Measurements from ENCODE around the gene MEGF10. TPM values are rescaled to one million over a fixed set of nuclear protein-coding genes. Genes with fewer than 3 reads are reported as not detected.

MEGF10 gene
- total RNA-seq, 1 donor from 2014 or later, result 1.3 TPM

DNA sequence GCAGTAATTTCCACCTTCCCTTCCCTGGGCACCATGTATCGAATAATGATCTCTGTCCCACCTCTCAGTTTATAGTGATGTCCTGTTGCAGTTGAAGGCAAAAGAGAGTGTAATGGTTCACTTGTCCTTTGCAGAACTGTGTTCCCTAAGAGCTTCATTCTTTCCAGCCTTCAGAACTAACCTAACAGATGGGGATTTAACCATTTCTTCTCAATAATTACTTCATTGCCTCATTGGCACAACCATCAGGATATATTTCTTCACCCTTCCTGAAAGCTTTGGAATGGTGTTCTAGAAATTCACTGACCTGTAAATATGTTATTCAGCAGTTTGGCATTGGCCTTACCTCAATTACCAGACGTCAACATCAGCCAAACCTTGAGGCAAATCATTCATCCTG, 142.9 kb downstream of the MEGF10 start:
- DNase-seq (ENCODE audit: low read depth), result no peak
- TF ChIP-seq, protein P1, sequence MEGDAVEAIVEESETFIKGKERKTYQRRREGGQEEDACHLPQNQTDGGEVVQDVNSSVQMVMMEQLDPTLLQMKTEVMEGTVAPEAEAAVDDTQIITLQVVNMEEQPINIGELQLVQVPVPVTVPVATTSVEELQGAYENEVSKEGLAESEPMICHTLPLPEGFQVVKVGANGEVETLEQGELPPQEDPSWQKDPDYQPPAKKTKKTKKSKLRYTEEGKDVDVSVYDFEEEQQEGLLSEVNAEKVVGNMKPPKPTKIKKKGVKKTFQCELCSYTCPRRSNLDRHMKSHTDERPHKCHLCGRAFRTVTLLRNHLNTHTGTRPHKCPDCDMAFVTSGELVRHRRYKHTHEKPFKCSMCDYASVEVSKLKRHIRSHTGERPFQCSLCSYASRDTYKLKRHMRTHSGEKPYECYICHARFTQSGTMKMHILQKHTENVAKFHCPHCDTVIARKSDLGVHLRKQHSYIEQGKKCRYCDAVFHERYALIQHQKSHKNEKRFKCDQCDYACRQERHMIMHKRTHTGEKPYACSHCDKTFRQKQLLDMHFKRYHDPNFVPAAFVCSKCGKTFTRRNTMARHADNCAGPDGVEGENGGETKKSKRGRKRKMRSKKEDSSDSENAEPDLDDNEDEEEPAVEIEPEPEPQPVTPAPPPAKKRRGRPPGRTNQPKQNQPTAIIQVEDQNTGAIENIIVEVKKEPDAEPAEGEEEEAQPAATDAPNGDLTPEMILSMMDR (IDR thresholded peaks at IDR 0.05; ENCODE audit: insufficient read depth, low read length, poor library complexity, severe bottlenecking), result no peak
- no peak overlapping the region for H3K4me3 ChIP-seq (ENCODE audit: low read depth, low read length)
- H3K27me3 ChIP-seq (ENCODE audit: control insufficient read depth, insufficient read depth, low read length), result no peaks in the 10 kb centered on the region
- H3K36me3 ChIP-seq (ENCODE audit: control insufficient read depth, insufficient read depth, low read length), result no peaks in the 10 kb centered on the region

DNA sequence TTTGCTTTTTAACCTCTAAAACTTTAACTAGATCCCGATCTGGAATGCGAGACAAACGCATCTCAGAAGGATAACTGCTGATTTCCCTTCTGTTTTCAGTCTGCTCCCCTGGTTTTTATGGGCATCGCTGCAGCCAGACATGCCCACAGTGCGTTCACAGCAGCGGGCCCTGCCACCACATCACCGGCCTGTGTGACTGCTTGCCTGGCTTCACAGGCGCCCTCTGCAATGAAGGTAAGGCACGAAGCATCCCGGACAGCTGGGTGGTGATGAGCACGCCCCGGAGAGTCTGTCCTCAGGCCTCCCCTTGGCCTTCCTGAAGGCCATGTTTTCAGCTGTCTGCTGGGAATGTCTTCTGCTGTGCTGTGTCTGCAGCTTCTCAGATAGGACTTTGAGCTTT, 144.0 kb downstream of the MEGF10 start:
- TF ChIP-seq, protein P1 (IDR thresholded peaks at IDR 0.05; ENCODE audit: insufficient read depth, low read length, poor library complexity, severe bottlenecking), result no peak
- Histone ChIP-seq H3K36me3 (ENCODE audit: control insufficient read depth, insufficient read depth, low read length) (no peaks in the 10 kb centered on the region), H3K4me3 (ENCODE audit: low read depth, low read length) (no peak overlapping the region)

DNA sequence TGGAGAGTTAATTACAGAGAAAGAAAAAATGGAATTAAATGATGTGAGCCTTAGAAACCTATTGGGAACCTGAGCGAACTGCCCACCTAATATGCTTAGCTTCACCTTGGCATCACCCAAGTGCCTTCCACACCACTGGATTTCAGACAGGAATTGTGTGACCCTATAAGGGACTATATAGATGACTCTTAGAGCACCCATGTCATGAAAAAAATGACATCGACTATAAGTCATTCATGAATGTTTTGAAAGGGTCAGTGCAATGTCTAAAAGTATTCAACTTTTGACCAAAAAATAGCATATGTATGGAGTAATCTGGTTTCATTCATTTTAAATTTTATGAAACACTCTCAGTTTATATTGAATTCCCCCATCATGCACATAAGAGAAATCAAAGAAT, 145.2 kb downstream of the MEGF10 start:
- no peak for DNase-seq (ENCODE audit: low read depth)
- H3K4me3 ChIP-seq (ENCODE audit: low read depth, low read length), result no peak overlapping the region
- H3K36me3 ChIP-seq (ENCODE audit: control insufficient read depth, insufficient read depth, low read length), result no peaks in the 10 kb centered on the region
- TF ChIP-seq, protein P1 (IDR thresholded peaks at IDR 0.05; ENCODE audit: insufficient read depth, low read length, poor library complexity, severe bottlenecking), result no peak
- H3K27me3 ChIP-seq (ENCODE audit: control insufficient read depth, insufficient read depth, low read length), result no peaks in the 10 kb centered on the region

More for the DNA sequence above, 144.0 kb downstream of the MEGF10 start:
- H3K27me3 ChIP-seq (ENCODE audit: control insufficient read depth, insufficient read depth, low read length), result no peaks in the 10 kb centered on the region
- DNase-seq (ENCODE audit: low read depth), result no peak

DNA sequence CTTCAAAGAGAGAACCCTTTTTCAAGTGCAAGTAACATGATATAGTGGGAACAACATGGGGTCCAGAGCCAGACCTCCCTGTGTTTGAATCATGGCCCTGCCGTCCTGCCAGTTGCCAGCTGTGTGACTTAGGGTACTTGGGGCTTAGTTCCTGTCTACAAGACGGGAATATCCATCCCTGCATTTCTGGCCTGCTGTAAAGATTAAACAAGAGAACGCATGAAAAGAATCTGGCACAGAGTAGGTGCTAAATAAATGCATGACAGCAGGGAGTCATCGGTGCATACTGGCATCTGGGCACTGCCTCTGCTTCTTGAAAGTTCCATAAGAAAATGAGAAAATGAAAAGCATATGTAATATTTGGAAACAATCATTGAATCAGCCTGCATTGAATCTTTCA, 149.0 kb downstream of the MEGF10 start:
- DNase-seq (ENCODE audit: low read depth), result no peak
- no peaks in the 10 kb centered on the region for H3K27me3 ChIP-seq (ENCODE audit: control insufficient read depth, insufficient read depth, low read length)
- TF ChIP-seq, protein P1 (IDR thresholded peaks at IDR 0.05; ENCODE audit: insufficient read depth, low read length, poor library complexity, severe bottlenecking), result no peak

DNA sequence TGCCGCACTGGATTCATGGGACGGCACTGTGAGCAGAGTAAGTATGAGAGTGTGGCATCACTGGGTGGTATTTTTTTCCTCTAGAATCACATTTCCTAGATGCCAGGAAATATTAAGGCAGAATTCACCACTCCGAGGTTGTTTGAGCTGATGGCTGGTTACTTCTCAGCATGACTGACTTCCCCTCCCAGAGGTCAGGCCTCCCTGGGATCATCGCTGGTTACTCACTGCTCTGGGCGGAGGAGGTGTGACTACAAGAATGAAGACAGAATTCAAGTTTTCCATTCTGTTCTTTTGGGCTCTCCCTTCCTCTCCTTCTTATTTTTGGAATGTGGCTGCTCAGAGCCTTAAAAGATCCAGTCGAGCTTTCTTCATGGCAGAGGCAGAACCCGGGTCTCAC, 150.2 kb downstream of the MEGF10 start:
- no peak for DNase-seq (ENCODE audit: low read depth)

More for the DNA sequence above, 149.0 kb downstream of the MEGF10 start:
- Histone ChIP-seq H3K36me3 (ENCODE audit: control insufficient read depth, insufficient read depth, low read length) (no peaks in the 10 kb centered on the region), H3K4me3 (ENCODE audit: low read depth, low read length) (no peak overlapping the region)

More for the DNA sequence above, 150.2 kb downstream of the MEGF10 start:
- Histone ChIP-seq H3K4me3 (ENCODE audit: low read depth, low read length) (no peak overlapping the region), H3K27me3 (ENCODE audit: control insufficient read depth, insufficient read depth, low read length) (no peaks in the 10 kb centered on the region), H3K36me3 (ENCODE audit: control insufficient read depth, insufficient read depth, low read length) (no peaks in the 10 kb centered on the region)
- TF ChIP-seq, protein P1 (IDR thresholded peaks at IDR 0.05; ENCODE audit: insufficient read depth, low read length, poor library complexity, severe bottlenecking), result no peak

Data from kidney epithelial cell (primary cell).